Measurements from ENCODE around the gene EFNB2. TPM values are rescaled to one million over a fixed set of nuclear protein-coding genes. Genes with fewer than 3 reads are reported as not detected.
A peak's percentile ranks its signal among the peaks of the same experiment; 100 is the strongest.

EFNB2 gene
- total RNA-seq, 1 experiment from 2014 or later: 17.5 TPM

DNA sequence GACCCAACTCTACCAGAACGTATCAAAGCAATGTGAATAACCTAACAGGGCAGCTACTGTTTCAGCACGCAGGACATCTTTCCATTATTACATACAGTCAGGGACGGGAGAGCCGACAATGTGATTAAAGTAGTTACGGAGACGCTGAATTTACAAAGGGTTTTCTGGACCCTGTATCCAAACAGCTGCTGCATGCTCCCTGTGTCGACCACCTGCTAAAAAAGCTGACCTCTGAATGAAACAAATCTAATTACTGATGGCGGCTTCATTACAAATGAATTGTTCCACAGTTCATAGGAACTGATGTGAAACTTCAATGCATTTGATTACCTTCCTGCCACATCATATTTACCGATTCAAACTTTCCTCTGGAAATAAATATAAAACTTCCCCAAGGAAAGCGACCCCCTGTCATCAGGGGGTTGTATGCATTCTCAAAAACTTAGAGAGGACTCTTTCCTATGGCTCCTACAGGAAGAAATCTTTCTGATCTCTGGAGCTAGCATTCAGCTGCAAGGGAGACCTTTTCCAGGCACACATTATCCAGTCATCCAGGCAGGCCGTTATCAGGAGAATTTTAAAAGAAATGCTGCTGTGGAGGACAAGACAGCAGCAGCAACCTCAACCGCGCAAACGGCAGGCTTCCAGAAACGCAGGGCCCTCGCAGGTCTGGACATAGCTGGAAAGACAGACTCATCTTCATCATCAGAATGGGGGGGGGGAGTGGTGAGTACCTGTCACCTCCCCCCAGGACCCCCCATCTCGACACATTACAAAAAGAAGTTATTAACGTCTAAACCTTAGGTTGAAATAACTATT lies 3.1 kb downstream of the EFNB2 start:
- BruUV-seq (replicated peaks): no TSS peak
- Histone ChIP-seq H3K36me3 (ENCODE audit: low read depth) (peaks cover 20% of the 10 kb centered on the region; the same call in 1 of the 2 replicates), H3F3A (ENCODE audit: insufficient read depth, low read depth) (peaks cover 23% of the 10 kb centered on the region; the same call in 1 of the 2 replicates), H3K79me2 (ENCODE audit: low read depth) (peaks cover 74% of the 10 kb centered on the region), H3K4me1 (replicated peaks; ENCODE audit: insufficient read depth) (peaks cover 40% of the 10 kb centered on the region), H2AFZ (peak overlapping the region; percentile 56), H3K27me3 (ENCODE audit: insufficient read depth, low read depth) (no peaks in the 10 kb centered on the region), H4K20me1 (ENCODE audit: insufficient read depth) (no peaks in the 10 kb centered on the region; the same call in 1 of the 2 replicates), H3K4me2 (peak overlapping the region; percentile 96), H3K9me2 (ENCODE audit: insufficient read depth) (no peaks in the 10 kb centered on the region), H3K27ac (peak overlapping the region; percentile 83), H3K9me3 (ENCODE audit: insufficient read depth, low read depth) (no peaks in the 10 kb centered on the region), H3K4me3 (peak overlapping the region; percentile 72)
- intact Hi-C loops (cut with micrococcal nuclease; ENCODE audit: unreplicated experiment): loop anchor here (1.0 to 10.0 kb wide), 8 partner anchors 242 to 1760 kb away; no protein-coding TSS in a partner anchor
- TF ChIP-seq EZH2 (IDR thresholded peaks at IDR 0.05; ENCODE audit: low read depth): no peak
- TF ChIP-seq, protein P1, sequence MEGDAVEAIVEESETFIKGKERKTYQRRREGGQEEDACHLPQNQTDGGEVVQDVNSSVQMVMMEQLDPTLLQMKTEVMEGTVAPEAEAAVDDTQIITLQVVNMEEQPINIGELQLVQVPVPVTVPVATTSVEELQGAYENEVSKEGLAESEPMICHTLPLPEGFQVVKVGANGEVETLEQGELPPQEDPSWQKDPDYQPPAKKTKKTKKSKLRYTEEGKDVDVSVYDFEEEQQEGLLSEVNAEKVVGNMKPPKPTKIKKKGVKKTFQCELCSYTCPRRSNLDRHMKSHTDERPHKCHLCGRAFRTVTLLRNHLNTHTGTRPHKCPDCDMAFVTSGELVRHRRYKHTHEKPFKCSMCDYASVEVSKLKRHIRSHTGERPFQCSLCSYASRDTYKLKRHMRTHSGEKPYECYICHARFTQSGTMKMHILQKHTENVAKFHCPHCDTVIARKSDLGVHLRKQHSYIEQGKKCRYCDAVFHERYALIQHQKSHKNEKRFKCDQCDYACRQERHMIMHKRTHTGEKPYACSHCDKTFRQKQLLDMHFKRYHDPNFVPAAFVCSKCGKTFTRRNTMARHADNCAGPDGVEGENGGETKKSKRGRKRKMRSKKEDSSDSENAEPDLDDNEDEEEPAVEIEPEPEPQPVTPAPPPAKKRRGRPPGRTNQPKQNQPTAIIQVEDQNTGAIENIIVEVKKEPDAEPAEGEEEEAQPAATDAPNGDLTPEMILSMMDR (conservative IDR thresholded peaks at IDR 0.05): no peak
- CTCF ChIA-PET: interaction anchor here (0.6 to 0.7 kb wide), 5 partner anchors 203 to 428 kb away, joined by 3 to 11 read pairs (median 6); no protein-coding TSS in a partner anchor
- POLR2A ChIA-PET (ENCODE audit: unreplicated experiment): interaction anchor here (0.5 to 1.0 kb wide), 4 partner anchors 25 to 1317 kb away, joined by 3 read pairs; no protein-coding TSS in a partner anchor
- DNase-seq: peak in 1 of 2 experiments; percentile 25

- TSS peak; percentile 97 for BruUV-seq (replicated peaks)
- intact Hi-C loops (cut with micrococcal nuclease; ENCODE audit: unreplicated experiment): loop anchor here (1.0 to 10.0 kb wide), 11 partner anchors 58 to 1759 kb away; no protein-coding TSS in a partner anchor
- peaks cover 16% of the 10 kb centered on the region; the same call in 1 of the 2 replicates for H3F3A ChIP-seq (ENCODE audit: insufficient read depth, low read depth)
- peaks cover 46% of the 10 kb centered on the region for H3K4me1 ChIP-seq (replicated peaks; ENCODE audit: insufficient read depth)
- H3K9me3 ChIP-seq (ENCODE audit: insufficient read depth, low read depth): no peaks in the 10 kb centered on the region
- DNase-seq: no peak
- H3K4me3 ChIP-seq: peak overlapping the region; percentile 72
- POLR2A ChIA-PET (ENCODE audit: unreplicated experiment): interaction anchor here (0.6 to 0.8 kb wide), 2 partner anchors 375 to 632 kb away, joined by 3 to 6 read pairs; no protein-coding TSS in a partner anchor
- no peaks in the 10 kb centered on the region for H3K9me2 ChIP-seq (ENCODE audit: insufficient read depth)
- peak overlapping the region; percentile 96 for H3K4me2 ChIP-seq
- H3K36me3 ChIP-seq (ENCODE audit: low read depth): peaks cover 21% of the 10 kb centered on the region; the same call in 1 of the 2 replicates
- H3K27ac ChIP-seq: peak overlapping the region; percentile 83
- CTCF ChIA-PET: no interaction called here
- H4K20me1 ChIP-seq (ENCODE audit: insufficient read depth): no peaks in the 10 kb centered on the region; the same call in 1 of the 2 replicates
- no peaks in the 10 kb centered on the region for H3K27me3 ChIP-seq (ENCODE audit: insufficient read depth, low read depth)
- peaks cover 86% of the 10 kb centered on the region for H3K79me2 ChIP-seq (ENCODE audit: low read depth)
- TF ChIP-seq EZH2 (IDR thresholded peaks at IDR 0.05; ENCODE audit: low read depth): no peak
- TF ChIP-seq, protein P1 (conservative IDR thresholded peaks at IDR 0.05): no peak
- H2AFZ ChIP-seq: 0 out of 2 replicates have a peak overlapping the region, but pooled peaks have one; percentile 10
Observed at GRCh38 chr13:106530980-106531481, 4.4 kb downstream of the EFNB2 start.

DNA sequence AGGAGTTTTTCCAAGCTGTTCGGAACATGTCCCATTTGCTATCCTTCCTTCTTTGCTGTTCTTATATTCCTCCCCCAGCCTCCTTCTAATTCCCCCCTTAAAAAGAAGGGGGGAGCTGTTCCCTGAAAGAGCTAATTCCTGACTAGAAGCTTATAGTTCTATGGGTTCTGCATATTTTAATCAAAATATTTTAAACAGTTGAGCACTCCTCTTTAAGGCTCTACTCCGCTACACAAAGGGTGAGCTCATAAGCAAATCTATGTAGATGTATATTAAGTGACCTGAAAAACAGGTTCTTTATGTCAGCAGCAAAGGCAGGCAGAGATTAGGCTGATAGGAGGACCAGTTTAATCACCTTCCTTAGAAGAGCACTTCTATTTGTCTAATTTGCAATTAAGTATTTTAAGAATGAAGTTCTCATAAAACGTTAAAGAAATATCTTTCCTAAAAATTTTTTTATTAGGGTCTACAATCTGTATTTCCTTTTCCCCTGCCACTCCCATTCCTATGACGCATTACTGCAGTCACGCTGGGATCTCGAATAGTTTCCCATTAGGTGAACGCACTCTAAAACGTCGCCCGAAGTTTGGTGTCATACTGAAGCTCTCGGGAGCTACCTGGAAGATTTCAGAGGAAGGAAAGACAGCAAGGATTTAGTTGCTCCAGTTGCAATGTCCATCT lies 5.2 kb downstream of the EFNB2 start:
- peak; percentile 43 to 92 for DNase-seq
- H3K4me2 ChIP-seq: peak overlapping the region; percentile 96
- intact Hi-C loops (cut with micrococcal nuclease; ENCODE audit: unreplicated experiment): loop anchor here (1.0 to 10.0 kb wide), 11 partner anchors 58 to 1758 kb away; no protein-coding TSS in a partner anchor
- H3F3A ChIP-seq (ENCODE audit: insufficient read depth, low read depth): peaks cover 15% of the 10 kb centered on the region; the same call in 1 of the 2 replicates
- H2AFZ ChIP-seq: 0 out of 2 replicates have a peak overlapping the region, but pooled peaks have one; percentile 10
- peak overlapping the region; percentile 83 for H3K27ac ChIP-seq
- H3K9me3 ChIP-seq (ENCODE audit: insufficient read depth, low read depth): no peaks in the 10 kb centered on the region
- no TSS peak for BruUV-seq (replicated peaks)
- peaks cover 53% of the 10 kb centered on the region for H3K4me1 ChIP-seq (replicated peaks; ENCODE audit: insufficient read depth)
- H3K36me3 ChIP-seq (ENCODE audit: low read depth): peaks cover 21% of the 10 kb centered on the region; the same call in 1 of the 2 replicates
- peak overlapping the region; percentile 72 for H3K4me3 ChIP-seq
- POLR2A ChIA-PET (ENCODE audit: unreplicated experiment): interaction anchor here (0.8 to 1.0 kb wide), 2 partner anchors 350 to 374 kb away, joined by 4 to 6 read pairs; no protein-coding TSS in a partner anchor
- H3K79me2 ChIP-seq (ENCODE audit: low read depth): peaks cover 93% of the 10 kb centered on the region
- H3K9me2 ChIP-seq (ENCODE audit: insufficient read depth): no peaks in the 10 kb centered on the region
- no peaks in the 10 kb centered on the region; the same call in 1 of the 2 replicates for H4K20me1 ChIP-seq (ENCODE audit: insufficient read depth)
- no peaks in the 10 kb centered on the region for H3K27me3 ChIP-seq (ENCODE audit: insufficient read depth, low read depth)
- CTCF ChIA-PET: no interaction called here
- TF ChIP-seq, protein P1 (conservative IDR thresholded peaks at IDR 0.05): no peak
- TF ChIP-seq EZH2 (IDR thresholded peaks at IDR 0.05; ENCODE audit: low read depth): no peak
